Keratinocyte (primary cell): Measurements from ENCODE around the gene GIMAP8.

Experiments
- CTCF ChIP-seq, 3 experiments: IDR thresholded peaks in 1 of 3; conservative IDR thresholded peaks in 1 of 3; optimal IDR thresholded peaks in 1 of 3; 2 replicates in 2 of 3; 3 replicates in 1 of 3; pipeline versions ENCODE3 to v1.5.1; 2011; ENCODE audit warnings: low read length in 3 of 3, mild to moderate bottlenecking in 3 of 3, moderate library complexity in 2 of 3, control low read depth in 1 of 3, inconsistent platforms in 1 of 3; ENCODE audit not compliant: insufficient read depth in 2 of 3; ENCODE audit errors: extremely low read depth in 1 of 3
- EZH2 ChIP-seq: IDR thresholded peaks from one replicate; pipeline ENCODE4 v1.6.1; 2012; ENCODE audit warnings: inconsistent platforms, mild to moderate bottlenecking, low read length, moderate library complexity

GRCh38 chr7:150446288-150446938, 4.0 kb upstream of the GIMAP8 start:
- TF ChIP-seq CTCF (optimal IDR thresholded peaks at IDR 0.05 in 1 of 3, IDR thresholded peaks at IDR 0.05 in 1 of 3, conservative IDR thresholded peaks at IDR 0.05 in 1 of 3; ENCODE audit: extremely low read depth in 1 of 3, insufficient read depth in 2 of 3, low read length in 3 of 3) (no peak), EZH2 (no peak)
